ENCODE measurements around the gene SCOC. TPM values are rescaled to one million over a fixed set of nuclear protein-coding genes. Genes with fewer than 3 reads are reported as not detected.

SCOC gene
- 10 to 100 TPM; 28.6 to 40.5 (median 37.9) TPM for total RNA-seq

- peak; percentile 95 for DNase-seq (ENCODE audit: low spot score)
- no peak for TF ChIP-seq CTCF (IDR thresholded peaks at IDR 0.05)
- ATAC-seq (ENCODE audit: low FRiP score), result peak; percentile 100
Measured at GRCh38 chr4:140373328-140374129, at the start of gene SCOC. Gene SCOC, plus strand, starts transcription at chr4:140373646. Its CDS starts 5,525 bp downstream, at chr4:140379171.

- DNase-seq (ENCODE audit: low spot score) (no peak), ATAC-seq (ENCODE audit: low FRiP score) (no peak)
- TF ChIP-seq CTCF (IDR thresholded peaks at IDR 0.05), result no peak
Measured at GRCh38 chr4:140326395-140326993, 47.0 kb upstream of the SCOC start.

GRCh38 chr4:140330311-140330900, 43.0 kb upstream of the SCOC start:
- ATAC-seq (ENCODE audit: low FRiP score) (no peak), DNase-seq (ENCODE audit: low spot score) (no peak)
- TF ChIP-seq CTCF (IDR thresholded peaks at IDR 0.05), result no peak

- no peak for ATAC-seq (ENCODE audit: low FRiP score)
- TF ChIP-seq CTCF (IDR thresholded peaks at IDR 0.05), result no peak
- DNase-seq (ENCODE audit: low spot score), result no peak
Measured at GRCh38 chr4:140331245-140331644, 42.2 kb upstream of the SCOC start.

GRCh38 chr4:140331876-140332275, 41.6 kb upstream of the SCOC start:
- ATAC-seq (ENCODE audit: low FRiP score) (no peak), DNase-seq (ENCODE audit: low spot score) (no peak)
- TF ChIP-seq CTCF (IDR thresholded peaks at IDR 0.05), result no peak

GRCh38 chr4:140332734-140333133, 40.7 kb upstream of the SCOC start:
- ATAC-seq (ENCODE audit: low FRiP score) (no peak), DNase-seq (ENCODE audit: low spot score) (no peak)
- no peak for TF ChIP-seq CTCF (IDR thresholded peaks at IDR 0.05)

Data from omental fat pad (tissue), 4 donors.